Neural progenitor cell (in vitro differentiated cells): Measurements from ENCODE around the gene EGFLAM. TPM values are rescaled to one million over a fixed set of nuclear protein-coding genes. Genes with fewer than 3 reads are reported as not detected.

Experiments
- DNase-seq: peaks from one replicate; pipeline ENCODE4 v3.0.0-alpha.2; 2016; ENCODE audit warnings: low spot score
- H2AFZ ChIP-seq: fragments of 200-600 bp; sonication (generic); replicated peaks from 2 replicates; pipeline ENCODE4 v1.6.1; 2016; ENCODE audit warnings: antibody characterized with exemption
- H3F3A ChIP-seq: fragments of 200-600 bp; sonication (generic); 2 replicates; pipeline ENCODE4 v1.6.1; 2016; ENCODE audit warnings: antibody characterized with exemption, low read depth
- H3K27ac ChIP-seq: fragments of 200-600 bp; sonication (generic); 2 replicates; pipeline ENCODE4 v1.5.1; 2016; ENCODE audit warnings: mild to moderate bottlenecking
- H3K27me3 ChIP-seq: fragments of 200-600 bp; sonication (generic); 2 replicates; pipeline ENCODE4 v1.6.1; 2016; ENCODE audit warnings: mild to moderate bottlenecking, moderate library complexity
- H3K36me3 ChIP-seq: fragments of 200-600 bp; sonication (generic); 2 replicates; pipeline ENCODE4 v1.5.1; 2016
- H3K4me1 ChIP-seq: fragments of 200-600 bp; sonication (generic); 2 replicates; pipeline ENCODE4 v1.6.1; 2016; ENCODE audit warnings: mixed run types
- H3K4me2 ChIP-seq: fragments of 200-600 bp; sonication (generic); 2 replicates; pipeline ENCODE4 v1.6.1; 2016
- H3K4me3 ChIP-seq: fragments of 200-600 bp; sonication (generic); 2 replicates; pipeline ENCODE4 v1.5.1; 2016
- H3K79me2 ChIP-seq: fragments of 200-600 bp; sonication (generic); 2 replicates; pipeline ENCODE4 v1.6.1; 2016; ENCODE audit warnings: low read depth
- H3K9ac ChIP-seq: fragments of 200-600 bp; sonication (generic); 2 replicates; pipeline ENCODE4 v1.6.1; 2016
- H3K9me3 ChIP-seq: fragments of 200-600 bp; sonication (generic); 2 replicates; pipeline ENCODE4 v1.5.1; 2016; ENCODE audit warnings: low read depth
- H4K20me1 ChIP-seq: fragments of 200-600 bp; sonication (generic); 2 replicates; pipeline ENCODE4 v1.6.1; 2016; ENCODE audit warnings: low read depth
- H3K27ac Mint-ChIP-seq: 3 replicates; pipeline ENCODE4 v1.8.0; 2021; ENCODE audit warnings: mixed read lengths
- H3K27me3 Mint-ChIP-seq: 2 replicates; pipeline ENCODE4 v1.8.0; 2022; ENCODE audit warnings: low read depth, mild to moderate bottlenecking, inconsistent platforms, moderate library complexity, mixed read lengths; ENCODE audit not compliant: insufficient read depth
- H3K36me3 Mint-ChIP-seq: 3 replicates; pipeline ENCODE4 v1.8.0; 2021; ENCODE audit warnings: mixed read lengths
- H3K4me1 Mint-ChIP-seq: 3 replicates; pipeline ENCODE4 v1.8.0; 2021; ENCODE audit warnings: mixed read lengths
- H3K4me3 Mint-ChIP-seq: 3 replicates; pipeline ENCODE4 v1.8.0; 2021; ENCODE audit warnings: mild to moderate bottlenecking, moderate library complexity, mixed read lengths
- H3K9me3 Mint-ChIP-seq: 3 replicates; pipeline ENCODE4 v1.8.0; 2020; ENCODE audit warnings: mixed read lengths
- CTCF ChIP-seq: fragments of 200-600 bp; sonication (generic); IDR thresholded peaks from 2 replicates; pipeline ENCODE4 v1.5.1; 2017; ENCODE audit warnings: antibody characterized with exemption, mild to moderate bottlenecking
- EZH2 ChIP-seq: fragments of 200-600 bp; sonication (generic); IDR thresholded peaks from 2 replicates; pipeline ENCODE4 v1.6.1; 2017; ENCODE audit warnings: antibody characterized with exemption, mild to moderate bottlenecking, moderate library complexity
- EZH2phosphoT487 ChIP-seq: fragments of 200-600 bp; sonication (generic); IDR thresholded peaks from 2 replicates; pipeline ENCODE4 v1.6.1; 2017; ENCODE audit warnings: antibody characterized with exemption
- small RNA-seq: library from RNA; depleted of rRNA; stranded (forward); fragments of <200 nt; gene quantifications from one replicate; pipeline ENCODE3, GENCODE V24; 2015
- total RNA-seq: library from RNA; depleted of rRNA; stranded (reverse); fragments of >200 nt; gene quantifications from 2 replicates; pipeline ENCODE4 v1.2.3, GENCODE V29; 2015; ENCODE audit warnings: low replicate concordance

The EGFLAM gene
- total RNA-seq, 1 donor from 2014 or later = 0.69 TPM

- Histone ChIP-seq H3K36me3 (no peaks in the 10 kb centered on the region), H3K9ac (no peak overlapping the region), H2AFZ (peak overlapping the region; percentile 76), H3K27me3 (no peaks in the 10 kb centered on the region), H3F3A (no peaks in the 10 kb centered on the region), H3K79me2 (no peaks in the 10 kb centered on the region), H4K20me1 (no peaks in the 10 kb centered on the region), H3K4me3 (no peak overlapping the region), H3K4me1 (peaks cover 7% of the 10 kb centered on the region), H3K9me3 (no peaks in the 10 kb centered on the region), H3K4me2 (no peak overlapping the region), H3K27ac (no peak overlapping the region)
- Mint-ChIP-seq H3K36me3 (peaks cover 7% of the 10 kb centered on the region), H3K27ac (no peak overlapping the region), H3K4me3 (no peak overlapping the region), H3K27me3 (no peaks in the 10 kb centered on the region), H3K9me3 (no peaks in the 10 kb centered on the region), H3K4me1 (peaks cover 5% of the 10 kb centered on the region)
- DNase-seq = peak; percentile 33
- TF ChIP-seq CTCF = no peak
- no peak for TF ChIP-seq EZH2
- TF ChIP-seq EZH2phosphoT487 = no peak
These were observed 242.4 kb downstream of the EGFLAM start for GRCh38 chr5:38500573-38501260.

GRCh38 chr5:38506302-38506701 lies 247.9 kb downstream of the EGFLAM start:
- no peak overlapping the region for H3K9ac ChIP-seq
- H3K79me2 ChIP-seq = no peaks in the 10 kb centered on the region
- H3K27me3 Mint-ChIP-seq = no peaks in the 10 kb centered on the region
- H3K4me3 Mint-ChIP-seq = no peak overlapping the region
- H3K27me3 ChIP-seq = no peaks in the 10 kb centered on the region
- H3K36me3 Mint-ChIP-seq = peaks cover 3% of the 10 kb centered on the region
- no peaks in the 10 kb centered on the region for H3K36me3 ChIP-seq
- no peak overlapping the region for H2AFZ ChIP-seq
- H3K9me3 Mint-ChIP-seq = no peaks in the 10 kb centered on the region
- no peak overlapping the region for H3K27ac ChIP-seq
- H3K4me1 Mint-ChIP-seq = peaks cover 5% of the 10 kb centered on the region
- H4K20me1 ChIP-seq = no peaks in the 10 kb centered on the region
- no peak overlapping the region for H3K27ac Mint-ChIP-seq
- no peak overlapping the region for H3K4me3 ChIP-seq
- H3K4me2 ChIP-seq = no peak overlapping the region
- no peaks in the 10 kb centered on the region for H3K9me3 ChIP-seq
- no peak for TF ChIP-seq EZH2
- TF ChIP-seq EZH2phosphoT487 = no peak
- no peak for TF ChIP-seq CTCF
- H3K4me1 ChIP-seq = no peaks in the 10 kb centered on the region
- DNase-seq = no peak
- H3F3A ChIP-seq = no peaks in the 10 kb centered on the region

DNA sequence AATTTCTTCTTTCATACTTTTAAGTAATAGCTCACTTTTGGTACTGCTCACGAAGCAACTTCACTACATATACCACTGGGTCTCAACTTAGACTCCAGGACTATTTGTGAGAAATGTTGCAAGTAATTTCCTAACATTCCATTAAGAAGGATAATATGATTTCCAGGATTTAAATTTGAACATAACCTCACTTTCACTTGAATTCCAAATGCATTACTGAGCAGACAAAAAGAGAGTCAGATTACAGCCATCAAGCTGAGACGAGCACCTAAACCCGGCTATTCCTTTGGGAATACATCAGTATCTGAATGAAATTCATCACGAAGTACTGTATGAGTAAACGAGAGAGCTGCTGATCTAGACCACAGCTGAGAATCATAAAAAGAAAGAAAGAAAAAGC lies 250.8 kb downstream of the EGFLAM start:
- no peak overlapping the region for H3K27ac Mint-ChIP-seq
- H3K4me2 ChIP-seq = no peak overlapping the region
- no peaks in the 10 kb centered on the region for H3K4me1 ChIP-seq
- H3K4me1 Mint-ChIP-seq = peaks cover 12% of the 10 kb centered on the region
- no peak overlapping the region for H2AFZ ChIP-seq
- H3K36me3 Mint-ChIP-seq = peaks cover 7% of the 10 kb centered on the region
- no peaks in the 10 kb centered on the region for H3K79me2 ChIP-seq
- H3K36me3 ChIP-seq = no peaks in the 10 kb centered on the region
- H3K4me3 ChIP-seq = no peak overlapping the region
- no peaks in the 10 kb centered on the region for H4K20me1 ChIP-seq
- H3F3A ChIP-seq = no peaks in the 10 kb centered on the region
- no peak overlapping the region for H3K4me3 Mint-ChIP-seq
- no peak for TF ChIP-seq EZH2phosphoT487
- TF ChIP-seq CTCF = no peak
- no peak for TF ChIP-seq EZH2
- no peak overlapping the region for H3K9ac ChIP-seq
- no peaks in the 10 kb centered on the region for H3K27me3 Mint-ChIP-seq
- H3K9me3 ChIP-seq = no peaks in the 10 kb centered on the region
- no peak overlapping the region for H3K27ac ChIP-seq
- no peaks in the 10 kb centered on the region for H3K27me3 ChIP-seq
- no peaks in the 10 kb centered on the region for H3K9me3 Mint-ChIP-seq
- DNase-seq = no peak

Small RNA genes within 50 kb of the gene (small RNA-seq; reads per million reads assigned to genes)
- gene AC091839.1 = not detected
